Measurements from ENCODE around the gene KAT8.

The KAT8 gene

DNA sequence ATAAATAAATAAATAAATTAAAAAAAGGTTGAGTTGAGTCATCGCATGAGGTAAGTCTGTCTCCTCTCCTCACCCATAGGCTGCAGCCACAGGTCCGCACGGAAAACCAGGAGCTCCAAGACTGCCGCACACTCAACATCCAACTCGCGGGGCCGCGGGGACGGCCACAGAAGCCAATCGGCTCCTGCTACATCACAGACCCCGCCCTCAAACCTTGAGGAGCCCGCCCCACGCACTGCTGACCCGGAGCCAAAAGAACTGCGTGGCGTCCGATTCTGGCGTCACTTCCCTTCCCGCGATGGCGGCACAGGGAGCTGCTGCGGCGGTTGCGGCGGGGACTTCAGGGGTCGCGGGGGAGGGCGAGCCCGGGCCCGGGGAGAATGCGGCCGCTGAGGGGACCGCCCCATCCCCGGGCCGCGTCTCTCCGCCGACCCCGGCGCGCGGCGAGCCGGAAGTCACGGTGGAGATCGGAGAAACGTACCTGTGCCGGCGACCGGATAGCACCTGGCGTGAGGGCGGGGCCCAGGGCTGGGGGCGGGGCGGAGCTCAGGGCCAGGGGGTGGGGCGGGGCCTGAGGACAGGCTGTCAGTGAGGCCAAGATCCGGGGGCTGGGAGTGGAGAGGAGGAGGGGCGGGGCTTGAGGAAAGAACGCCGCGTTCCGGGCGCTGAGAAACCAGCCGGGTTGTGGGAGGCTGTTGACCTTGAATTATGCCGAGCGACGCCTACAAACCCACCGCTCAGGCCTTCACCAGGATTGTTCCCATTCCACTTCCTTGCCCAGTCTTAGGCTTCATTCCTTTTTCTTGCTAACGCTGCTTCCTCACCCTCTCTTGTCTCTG, at the start of gene KAT8:
KAT8 (plus strand) TSS at position 281 of the 839 bp plus-strand sequence; CDS start at position 299, 18 bp downstream.
- DNase-seq (ENCODE audit: low read depth) = peak; percentile 99

DNA sequence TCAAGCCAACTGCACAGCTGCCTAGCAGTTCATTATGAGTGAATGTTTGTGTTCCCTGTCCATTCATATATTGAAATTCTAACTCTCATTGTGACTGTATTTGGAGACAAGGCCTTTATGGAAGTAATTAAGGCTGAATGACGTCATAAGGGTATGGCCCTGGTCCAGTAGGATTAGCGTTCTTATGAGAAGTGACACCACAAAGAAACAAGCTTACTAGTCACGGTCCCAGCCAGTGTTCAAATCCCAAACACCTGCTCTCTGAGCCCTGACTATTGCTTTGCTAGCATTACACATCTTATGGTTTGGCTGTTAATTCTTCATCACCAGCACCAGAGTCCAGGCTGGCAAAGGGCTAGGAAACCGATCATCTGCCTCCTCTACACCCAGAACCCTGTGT, 45.6 kb upstream of the KAT8 start:
- DNase-seq (ENCODE audit: low read depth) = peak; percentile 64

DNA sequence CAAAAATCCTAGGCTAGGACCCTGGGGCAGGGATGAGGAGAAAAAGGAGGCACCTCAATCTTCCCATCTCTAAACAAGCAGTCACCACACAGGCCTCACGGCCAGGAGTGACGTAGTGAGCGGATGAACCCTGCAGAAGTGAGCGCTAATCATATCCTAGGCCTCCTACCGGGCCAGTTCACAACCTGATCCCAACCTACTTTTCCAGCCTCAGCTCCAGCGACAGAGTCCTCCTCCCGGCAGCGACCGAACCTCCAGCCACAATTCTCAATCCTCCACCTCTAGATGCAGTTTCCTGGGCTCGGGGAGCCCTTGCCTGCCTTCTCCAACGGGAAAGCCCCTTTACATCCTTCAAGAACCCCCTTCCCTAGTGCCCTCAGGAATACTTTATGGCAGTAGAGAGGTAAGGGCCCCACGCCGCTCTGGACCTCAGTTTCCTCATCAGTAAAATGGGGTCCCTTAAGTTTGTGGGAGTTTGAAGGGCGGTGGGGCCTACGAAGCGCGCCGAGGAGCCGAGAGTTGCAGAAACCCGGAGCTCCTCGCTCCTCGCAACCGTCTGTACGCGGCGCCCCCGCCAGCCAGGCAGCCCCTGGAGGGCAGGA, 44.8 kb upstream of the KAT8 start:
- peak; percentile 47 for DNase-seq (ENCODE audit: low read depth)

DNA sequence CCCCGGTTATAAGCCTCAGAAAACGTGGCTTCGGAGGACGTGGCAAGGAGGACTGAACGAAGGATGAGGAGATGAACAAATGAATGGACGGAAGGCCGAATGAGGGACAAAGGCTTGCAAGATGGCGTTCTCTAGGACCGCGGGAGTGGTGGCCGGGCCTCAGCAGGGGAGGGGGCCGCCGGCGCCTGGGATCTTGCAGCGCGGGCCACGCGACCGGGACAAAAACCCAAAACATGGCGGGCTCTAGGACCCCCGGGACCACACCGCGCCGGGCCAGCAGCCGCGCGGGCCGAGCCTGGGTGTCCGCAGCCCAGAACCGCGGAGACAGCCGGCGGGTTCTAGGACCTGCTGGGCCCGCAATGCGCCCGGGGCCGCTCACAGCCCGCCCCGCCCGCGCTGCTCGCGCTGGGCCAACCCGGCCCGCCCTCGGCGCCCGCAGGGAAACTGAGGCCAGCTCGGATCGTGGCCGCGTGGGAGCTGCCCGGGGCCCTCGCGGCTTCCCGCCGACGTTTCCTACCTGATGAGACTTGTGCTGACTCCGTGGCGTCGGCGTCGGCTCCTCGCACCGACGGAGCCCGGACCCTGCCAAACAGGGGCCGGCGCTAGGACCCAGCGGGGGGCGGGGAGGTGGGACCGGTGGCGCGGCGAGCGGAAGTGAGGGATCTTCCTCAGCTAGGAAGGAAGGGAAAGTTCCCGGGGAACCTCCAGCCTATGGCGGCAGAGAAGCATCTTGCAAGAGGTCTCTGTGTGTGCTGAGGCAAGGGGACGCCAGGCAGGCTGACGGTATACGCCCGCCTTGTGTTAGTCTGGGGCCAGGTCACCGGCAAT, 44.1 kb upstream of the KAT8 start:
- peak; percentile 90 for DNase-seq (ENCODE audit: low read depth)

DNA sequence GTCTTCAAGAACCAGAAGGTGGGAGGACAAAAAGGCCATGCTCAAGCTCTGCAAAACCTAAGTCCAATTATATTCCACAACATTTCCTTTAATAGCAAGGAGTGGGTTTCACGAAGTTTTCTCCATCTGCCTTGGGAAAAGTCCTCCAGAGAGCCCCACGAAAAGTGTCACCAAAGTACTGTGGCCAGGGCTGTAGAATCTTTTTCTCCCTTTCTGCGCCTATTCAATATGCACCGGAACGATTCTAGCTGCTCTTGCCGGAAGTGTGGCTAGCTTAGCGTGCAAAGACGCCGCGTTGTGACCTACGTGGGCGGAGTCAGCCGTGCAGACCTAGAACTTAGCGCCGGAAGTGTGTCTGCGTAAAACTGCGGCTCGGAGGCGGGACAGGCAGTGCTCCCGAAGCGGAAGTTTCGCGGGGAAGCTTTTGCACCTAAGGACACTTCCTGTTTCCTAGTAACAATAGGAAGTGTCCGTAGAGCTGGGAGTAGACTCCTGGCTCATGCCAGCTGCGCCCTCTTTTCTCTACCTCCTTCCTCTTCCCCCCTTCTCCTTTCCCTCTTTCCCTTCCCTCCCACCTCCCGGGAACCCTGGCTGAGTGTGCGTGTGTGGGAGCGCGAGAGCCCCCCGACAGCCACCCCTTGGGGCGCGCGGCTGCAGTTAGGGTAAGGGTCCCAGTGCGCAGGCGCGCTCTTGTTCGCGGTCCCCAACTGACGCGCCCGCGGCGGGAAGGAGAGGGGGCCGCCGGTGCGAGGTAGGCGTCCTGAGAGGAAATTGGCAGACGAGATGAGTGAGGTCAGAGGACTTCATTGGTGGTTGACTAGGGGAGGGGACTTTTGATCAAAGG, 43.3 kb upstream of the KAT8 start, which contains the start of the genes ZNF646 and ZNF668:
ZNF646 (plus strand) TSS at position 453 of the 844 bp plus-strand sequence. CDS start 1,903 bp downstream, outside the sequence.
ZNF668 (minus strand) TSS at position 271 of the 844 bp plus-strand sequence. CDS start 9,781 bp downstream, outside the sequence.
- peak; percentile 99 for DNase-seq (ENCODE audit: low read depth)

DNA sequence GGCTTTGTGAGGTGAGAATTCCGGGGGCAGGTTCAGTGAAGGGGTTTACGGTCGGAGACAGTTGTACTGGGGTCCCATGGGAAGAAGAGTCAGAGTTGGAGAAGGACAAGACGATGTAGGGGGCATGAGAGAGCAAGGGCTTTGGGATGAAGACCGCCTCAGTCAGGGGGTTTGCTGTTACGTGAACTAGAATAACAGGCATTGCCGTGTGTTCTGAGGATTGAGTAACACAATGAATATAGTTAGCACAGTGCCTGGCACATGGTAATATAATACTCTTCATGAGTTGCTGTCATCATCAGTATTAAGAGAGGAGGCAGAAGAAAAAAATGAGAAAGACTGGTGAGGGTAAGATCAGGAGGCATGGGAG, 42.7 kb upstream of the KAT8 start:
- DNase-seq (ENCODE audit: low read depth) = peak; percentile 18

DNA sequence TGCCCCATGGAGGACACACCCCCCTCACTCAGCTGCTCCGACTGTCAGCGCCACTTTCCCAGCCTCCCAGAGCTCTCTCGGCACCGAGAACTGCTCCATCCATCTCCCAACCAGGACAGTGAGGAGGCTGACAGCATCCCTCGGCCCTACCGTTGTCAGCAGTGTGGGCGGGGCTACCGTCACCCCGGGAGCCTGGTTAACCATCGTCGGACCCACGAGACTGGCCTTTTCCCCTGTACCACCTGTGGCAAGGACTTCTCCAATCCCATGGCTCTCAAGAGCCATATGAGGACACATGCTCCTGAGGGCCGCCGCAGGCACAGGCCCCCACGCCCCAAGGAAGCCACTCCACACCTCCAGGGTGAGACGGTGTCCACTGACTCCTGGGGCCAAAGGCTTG, 41.1 kb upstream of the KAT8 start:
- no peak for DNase-seq (ENCODE audit: low read depth)

DNA sequence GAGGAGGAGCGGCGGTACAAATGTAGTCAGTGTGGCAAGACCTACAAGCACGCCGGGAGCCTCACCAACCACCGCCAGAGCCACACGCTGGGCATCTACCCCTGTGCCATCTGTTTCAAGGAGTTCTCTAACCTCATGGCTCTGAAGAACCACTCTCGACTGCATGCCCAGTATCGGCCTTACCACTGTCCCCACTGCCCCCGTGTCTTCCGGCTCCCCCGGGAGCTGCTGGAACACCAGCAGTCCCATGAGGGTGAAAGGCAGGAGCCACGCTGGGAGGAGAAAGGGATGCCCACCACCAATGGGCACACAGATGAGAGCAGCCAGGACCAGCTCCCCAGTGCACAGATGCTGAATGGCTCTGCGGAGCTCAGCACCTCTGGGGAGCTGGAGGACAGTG, 40.4 kb upstream of the KAT8 start:
- no peak for DNase-seq (ENCODE audit: low read depth)

DNA sequence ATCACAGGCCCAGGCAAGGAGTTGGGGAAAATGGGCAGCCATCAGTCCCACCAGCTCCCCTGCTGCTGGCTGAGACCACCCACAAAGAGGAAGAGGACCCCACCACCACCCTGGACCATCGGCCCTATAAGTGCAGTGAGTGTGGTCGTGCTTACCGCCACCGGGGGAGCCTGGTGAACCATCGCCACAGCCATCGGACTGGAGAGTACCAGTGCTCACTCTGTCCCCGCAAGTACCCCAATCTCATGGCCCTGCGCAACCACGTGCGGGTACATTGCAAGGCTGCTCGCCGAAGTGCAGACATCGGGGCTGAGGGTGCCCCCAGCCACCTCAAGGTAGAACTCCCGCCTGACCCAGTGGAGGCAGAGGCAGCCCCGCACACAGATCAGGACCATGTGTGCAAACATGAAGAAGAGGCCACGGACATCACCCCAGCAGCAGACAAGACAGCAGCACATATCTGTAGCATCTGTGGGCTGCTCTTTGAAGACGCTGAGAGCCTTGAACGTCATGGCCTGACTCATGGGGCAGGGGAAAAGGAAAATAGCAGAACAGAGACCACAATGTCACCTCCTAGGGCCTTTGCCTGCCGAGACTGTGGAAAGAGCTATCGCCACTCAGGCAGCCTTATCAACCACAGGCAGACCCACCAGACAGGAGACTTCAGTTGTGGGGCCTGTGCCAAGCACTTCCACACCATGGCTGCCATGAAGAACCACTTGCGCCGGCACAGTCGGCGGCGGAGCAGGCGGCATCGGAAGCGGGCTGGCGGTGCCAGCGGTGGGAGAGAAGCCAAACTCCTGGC, 39.7 kb upstream of the KAT8 start:
- DNase-seq (ENCODE audit: low read depth) = no peak

DNA sequence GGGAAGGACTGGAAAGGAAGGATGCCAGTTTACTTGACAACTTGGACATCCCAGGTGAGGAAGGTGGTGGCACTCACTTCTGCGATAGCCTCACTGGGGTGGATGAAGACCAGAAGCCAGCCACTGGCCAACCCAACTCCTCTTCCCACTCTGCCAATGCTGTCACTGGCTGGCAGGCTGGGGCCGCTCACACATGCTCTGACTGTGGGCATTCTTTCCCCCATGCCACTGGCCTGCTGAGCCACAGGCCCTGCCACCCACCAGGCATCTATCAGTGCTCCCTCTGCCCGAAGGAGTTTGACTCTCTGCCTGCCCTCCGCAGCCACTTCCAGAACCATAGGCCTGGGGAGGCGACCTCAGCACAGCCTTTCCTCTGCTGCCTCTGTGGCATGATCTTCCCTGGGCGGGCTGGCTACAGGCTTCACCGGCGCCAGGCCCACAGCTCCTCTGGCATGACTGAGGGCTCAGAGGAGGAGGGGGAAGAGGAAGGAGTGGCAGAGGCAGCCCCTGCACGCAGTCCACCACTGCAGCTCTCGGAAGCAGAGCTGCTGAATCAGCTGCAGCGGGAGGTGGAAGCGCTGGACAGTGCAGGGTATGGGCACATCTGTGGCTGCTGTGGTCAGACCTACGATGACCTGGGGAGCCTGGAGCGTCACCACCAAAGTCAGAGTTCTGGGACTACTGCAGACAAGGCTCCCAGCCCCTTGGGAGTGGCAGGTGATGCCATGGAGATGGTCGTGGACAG, 38.7 kb upstream of the KAT8 start:
- no peak for DNase-seq (ENCODE audit: low read depth)

DNA sequence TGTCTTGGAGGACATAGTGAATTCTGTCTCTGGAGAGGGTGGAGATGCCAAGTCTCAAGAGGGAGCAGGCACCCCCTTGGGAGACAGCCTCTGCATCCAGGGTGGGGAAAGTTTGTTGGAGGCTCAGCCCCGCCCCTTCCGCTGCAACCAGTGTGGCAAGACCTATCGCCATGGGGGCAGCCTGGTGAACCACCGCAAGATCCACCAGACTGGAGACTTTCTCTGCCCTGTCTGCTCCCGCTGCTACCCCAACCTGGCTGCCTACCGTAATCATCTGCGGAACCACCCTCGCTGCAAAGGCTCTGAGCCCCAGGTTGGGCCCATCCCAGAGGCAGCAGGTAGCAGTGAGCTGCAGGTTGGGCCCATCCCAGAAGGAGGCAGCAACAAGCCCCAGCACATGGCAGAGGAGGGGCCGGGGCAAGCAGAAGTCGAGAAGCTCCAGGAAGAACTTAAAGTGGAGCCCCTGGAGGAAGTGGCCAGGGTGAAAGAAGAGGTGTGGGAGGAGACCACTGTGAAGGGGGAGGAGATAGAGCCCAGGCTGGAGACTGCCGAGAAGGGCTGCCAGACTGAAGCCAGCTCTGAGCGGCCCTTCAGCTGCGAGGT, 38.0 kb upstream of the KAT8 start:
- DNase-seq (ENCODE audit: low read depth) = no peak

DNA sequence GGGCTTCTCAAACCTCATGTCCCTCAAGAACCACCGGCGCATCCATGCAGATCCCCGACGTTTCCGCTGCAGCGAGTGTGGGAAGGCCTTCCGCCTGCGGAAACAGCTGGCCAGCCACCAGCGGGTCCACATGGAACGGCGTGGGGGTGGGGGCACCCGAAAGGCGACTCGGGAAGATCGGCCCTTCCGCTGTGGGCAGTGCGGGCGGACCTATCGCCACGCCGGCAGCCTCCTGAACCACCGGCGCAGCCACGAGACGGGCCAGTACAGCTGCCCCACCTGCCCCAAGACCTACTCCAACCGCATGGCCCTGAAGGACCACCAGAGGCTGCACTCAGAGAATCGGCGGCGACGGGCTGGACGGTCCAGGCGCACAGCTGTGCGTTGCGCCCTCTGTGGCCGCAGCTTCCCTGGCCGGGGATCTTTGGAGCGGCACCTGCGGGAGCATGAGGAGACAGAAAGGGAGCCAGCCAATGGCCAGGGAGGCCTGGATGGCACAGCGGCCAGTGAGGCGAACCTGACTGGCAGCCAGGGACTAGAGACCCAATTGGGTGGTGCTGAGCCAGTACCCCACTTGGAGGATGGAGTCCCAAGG, 37.3 kb upstream of the KAT8 start:
- no peak for DNase-seq (ENCODE audit: low read depth)

DNA sequence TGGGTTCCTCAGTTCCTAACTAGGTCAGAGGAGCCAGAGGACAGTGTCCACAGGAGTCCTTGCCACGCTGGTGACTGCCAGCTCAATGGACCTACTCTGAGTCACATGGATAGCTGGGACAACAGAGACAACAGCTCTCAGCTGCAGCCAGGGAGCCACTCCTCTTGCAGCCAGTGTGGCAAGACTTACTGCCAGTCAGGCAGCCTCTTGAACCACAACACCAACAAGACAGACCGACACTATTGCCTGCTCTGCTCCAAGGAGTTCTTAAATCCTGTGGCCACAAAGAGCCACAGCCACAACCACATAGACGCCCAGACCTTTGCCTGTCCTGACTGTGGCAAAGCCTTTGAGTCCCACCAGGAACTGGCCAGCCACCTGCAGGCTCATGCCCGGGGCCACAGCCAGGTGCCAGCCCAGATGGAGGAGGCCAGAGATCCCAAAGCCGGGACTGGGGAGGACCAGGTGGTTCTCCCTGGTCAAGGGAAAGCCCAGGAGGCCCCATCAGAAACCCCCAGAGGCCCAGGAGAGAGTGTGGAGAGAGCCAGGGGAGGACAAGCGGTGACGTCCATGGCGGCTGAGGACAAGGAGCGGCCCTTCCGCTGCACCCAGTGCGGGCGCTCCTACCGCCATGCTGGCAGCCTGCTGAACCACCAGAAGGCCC, 36.6 kb upstream of the KAT8 start:
- no peak for DNase-seq (ENCODE audit: low read depth)

DNA sequence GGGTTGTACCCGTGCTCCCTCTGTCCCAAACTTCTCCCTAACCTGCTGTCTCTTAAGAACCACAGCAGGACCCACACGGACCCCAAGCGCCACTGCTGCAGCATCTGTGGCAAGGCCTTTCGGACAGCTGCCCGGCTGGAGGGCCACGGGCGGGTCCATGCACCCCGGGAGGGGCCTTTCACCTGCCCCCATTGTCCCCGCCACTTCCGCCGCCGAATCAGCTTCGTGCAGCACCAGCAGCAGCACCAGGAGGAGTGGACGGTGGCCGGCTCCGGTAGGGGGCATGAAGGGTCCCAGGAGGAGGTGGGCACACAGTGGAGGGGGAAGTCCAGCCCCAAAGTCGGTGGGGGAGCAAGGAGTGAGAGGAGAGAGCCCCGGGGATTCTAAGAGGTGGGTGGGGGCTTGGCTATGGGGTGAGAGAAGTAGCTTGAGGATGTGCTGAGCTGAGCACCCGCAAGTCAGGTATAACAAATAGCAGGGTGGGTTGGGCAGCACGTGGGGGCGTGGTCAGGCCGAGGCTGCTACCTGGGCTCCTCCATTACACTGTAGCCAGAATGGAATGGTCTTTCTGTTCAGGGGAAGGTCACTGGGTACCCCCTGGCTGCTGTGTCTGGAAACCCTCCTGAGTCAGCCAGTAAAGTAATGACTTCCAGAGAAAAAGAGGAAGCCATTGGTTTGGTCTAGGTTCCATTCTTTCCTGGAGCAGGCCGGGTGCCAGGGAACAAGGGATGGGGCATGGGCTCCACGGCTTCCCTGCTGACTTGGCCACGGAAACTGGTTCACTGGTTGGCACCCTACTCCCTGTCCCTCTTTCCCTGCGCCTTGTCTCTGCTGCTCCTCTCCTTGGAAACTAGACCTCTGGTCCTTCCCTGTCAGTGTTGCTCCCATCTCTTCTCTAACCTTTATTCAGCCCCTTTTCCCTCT, 35.8 kb upstream of the KAT8 start:
- DNase-seq (ENCODE audit: low read depth) = no peak

DNA sequence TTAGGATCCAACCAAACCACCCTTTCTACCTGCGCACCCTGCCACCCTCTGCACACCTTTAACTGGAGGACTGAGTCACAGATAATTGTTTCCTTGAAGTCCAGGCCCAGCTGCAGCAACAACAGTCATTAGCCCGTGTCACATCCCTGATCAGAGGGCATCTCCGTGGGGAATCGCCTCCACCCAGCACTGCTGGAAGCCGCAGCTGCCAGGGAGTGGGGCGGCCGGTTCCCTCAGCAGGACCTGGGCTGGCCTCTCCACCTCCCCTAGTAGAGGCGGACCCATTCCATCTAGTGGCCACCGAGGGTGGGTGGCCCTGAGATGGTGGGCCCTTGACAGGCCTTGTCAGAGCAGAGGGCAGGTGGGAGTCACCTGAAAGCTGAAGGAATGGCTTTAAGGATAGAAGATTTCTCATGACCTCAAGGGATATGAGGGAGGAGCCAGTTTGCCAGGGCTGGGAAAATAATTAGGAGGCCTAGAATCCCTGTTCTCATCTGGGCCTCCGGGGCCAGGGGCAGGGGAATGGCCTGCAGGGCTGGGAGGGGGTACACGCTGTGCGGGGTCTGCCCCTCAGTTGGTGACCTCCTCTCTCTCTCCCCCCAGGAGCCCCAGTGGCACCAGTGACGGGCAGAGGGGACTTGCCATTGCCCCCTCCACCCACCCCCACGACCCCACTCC, 35.0 kb upstream of the KAT8 start:
- DNase-seq (ENCODE audit: low read depth) = no peak

DNA sequence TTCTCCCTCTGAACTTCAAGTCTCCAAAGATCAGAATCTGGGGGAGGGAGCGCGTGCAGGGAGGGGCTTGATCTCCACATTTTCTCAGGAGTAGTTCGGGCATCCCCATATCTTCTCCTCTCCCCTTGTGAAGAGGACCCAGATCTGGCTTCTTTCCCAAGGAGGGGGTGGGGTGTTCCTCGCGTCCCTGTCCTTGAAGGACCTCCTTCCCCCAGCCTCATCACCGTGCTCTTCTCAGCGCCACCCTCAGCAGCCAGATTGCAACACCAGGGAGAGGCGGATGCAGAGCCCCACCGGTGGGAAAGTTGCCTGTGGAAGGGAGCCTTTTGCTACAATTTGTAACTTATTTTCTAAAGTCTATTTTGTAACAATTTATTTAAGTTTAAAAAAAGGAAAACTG, 34.4 kb upstream of the KAT8 start:
- DNase-seq (ENCODE audit: low read depth) = peak; percentile 36

DNA sequence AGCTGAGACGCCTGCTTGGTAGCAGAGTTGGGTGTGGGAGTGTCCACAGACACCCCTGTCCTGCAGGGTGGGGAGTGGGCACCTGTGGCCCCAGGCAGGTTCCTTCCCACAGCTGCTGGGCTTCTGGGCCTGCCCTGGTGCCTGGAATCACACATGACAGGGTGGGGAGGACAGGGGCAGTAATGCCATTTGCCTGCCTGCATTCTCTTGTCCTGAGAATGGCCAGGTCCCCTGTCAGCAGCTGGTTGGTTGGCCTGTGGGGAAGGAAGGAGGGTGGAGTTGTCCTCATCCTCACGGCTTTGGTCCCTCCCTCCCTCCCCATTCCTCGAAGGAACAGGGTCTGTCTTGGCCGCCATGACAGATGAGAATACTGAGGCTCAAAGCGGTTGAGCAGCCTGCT, 33.9 kb upstream of the KAT8 start:
- no peak for DNase-seq (ENCODE audit: low read depth)
